ENCODE measurements around the gene LRRC75A. TPM values are rescaled to one million over a fixed set of nuclear protein-coding genes. Genes with fewer than 3 reads are reported as not detected.
"Not testable (repeated sequence)": the region's sequence is repeated elsewhere in the genome, so short reads cannot be mapped to it uniquely, and the experiment has no call there.

Gene LRRC75A
- total and polyA plus RNA-seq, 4 donors: 0.08 to 22.6 (median 0.37) TPM

DNA sequence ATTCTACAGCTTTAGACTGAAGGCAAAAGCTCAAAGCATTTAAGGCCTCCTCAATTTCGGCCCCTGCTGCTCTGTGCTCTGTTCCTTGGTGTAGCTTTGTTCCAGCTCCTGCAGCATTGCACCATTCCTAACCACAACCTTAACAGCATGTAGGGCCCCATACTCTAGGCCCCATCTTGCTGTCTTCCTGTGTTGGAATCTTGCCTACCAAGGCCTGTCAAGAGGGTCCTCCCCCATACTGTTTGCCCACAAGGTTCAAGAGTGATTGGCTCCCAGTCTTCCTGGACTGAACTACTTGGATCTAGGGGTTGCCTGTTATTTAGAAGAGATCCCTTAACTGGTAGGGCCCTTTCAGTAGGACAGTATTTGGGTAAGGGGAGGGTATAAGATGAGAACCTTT is 49.9 kb downstream of the LRRC75A start:
- DNase-seq (ENCODE audit: low spot score): no peak
- no peak overlapping the region for H3K27ac ChIP-seq (ENCODE audit: low read depth in 1 of 2, low read length in 2 of 2)
- peaks cover 8 to 42% (median 21%) of the 10 kb centered on the region in 4 donors for H3K36me3 ChIP-seq (ENCODE audit: control insufficient read depth in 4 of 4, insufficient read depth in 3 of 4, low read depth in 1 of 4, low read length in 3 of 4)
- H3K9ac ChIP-seq (ENCODE audit: low read depth in 1 of 2, low read length in 2 of 2): no peak overlapping the region
- H3K9me3 ChIP-seq (ENCODE audit: control insufficient read depth in 4 of 4, low read length in 3 of 4): no peaks in the 10 kb centered on the region
- TF ChIP-seq HNF4A (conservative IDR thresholded peaks at IDR 0.05) (no peak), SP1 (IDR thresholded peaks at IDR 0.05) (no peak), RAD21 (IDR thresholded peaks at IDR 0.05) (no peak), GABPA (IDR thresholded peaks at IDR 0.05 in 1 of 2, conservative IDR thresholded peaks at IDR 0.05 in 1 of 2) (no peak), FOXA2 (IDR thresholded peaks at IDR 0.05) (no peak)
- no peak overlapping the region for H3K4me3 ChIP-seq (ENCODE audit: low read depth in 1 of 3, low read length in 3 of 3)
- no peaks in the 10 kb centered on the region for H3K27me3 ChIP-seq (ENCODE audit: control insufficient read depth in 4 of 4, insufficient read depth in 4 of 4, low read length in 3 of 4)
- 85% methylated on average over 1 of the region's 1 CpG for WGBS
- H3K4me1 ChIP-seq (ENCODE audit: control insufficient read depth in 4 of 4, insufficient read depth in 4 of 4, low read length in 3 of 4): peaks cover 10 to 46% (median 36%) of the 10 kb centered on the region in 4 donors

DNA sequence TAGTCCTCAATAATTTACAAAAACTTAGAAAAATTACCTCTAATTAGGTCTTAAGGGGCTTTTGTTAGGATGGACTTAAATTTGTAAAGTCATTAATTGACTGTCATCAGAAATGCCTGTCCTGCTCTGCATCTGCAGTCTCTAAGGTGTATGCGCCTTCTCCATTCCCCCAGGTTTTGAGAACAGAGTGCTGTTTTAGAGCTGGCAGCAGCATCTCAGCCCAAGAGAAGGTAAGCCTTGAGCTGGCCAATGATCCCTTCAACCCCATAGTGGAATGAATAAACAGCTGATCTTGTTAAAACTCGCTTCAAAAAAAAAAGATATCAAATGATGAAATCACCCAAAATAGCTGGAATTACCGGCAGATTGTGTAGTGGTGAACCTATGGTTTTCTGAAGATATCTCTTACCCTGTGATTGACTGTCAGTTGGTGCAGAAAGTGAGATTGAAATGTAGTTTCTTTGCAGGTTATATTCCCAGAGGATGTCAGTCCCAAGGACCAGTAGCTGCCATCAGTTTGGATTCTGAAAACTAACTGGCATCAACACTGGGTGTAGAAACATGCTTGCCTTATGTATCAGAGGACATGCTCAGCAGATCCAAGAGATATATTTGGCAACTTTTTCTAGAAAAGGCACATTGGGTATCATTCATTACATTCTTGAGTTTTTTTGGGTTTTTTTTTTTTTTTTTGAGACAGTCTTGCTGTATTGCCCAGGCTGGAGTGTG is 50.9 kb downstream of the LRRC75A start:
- WGBS: 85% methylated on average over 3 of the region's 3 CpGs
- Histone ChIP-seq H3K9me3 (ENCODE audit: control insufficient read depth in 4 of 4, low read length in 3 of 4) (no peaks in the 10 kb centered on the region), H3K27me3 (ENCODE audit: control insufficient read depth in 4 of 4, insufficient read depth in 4 of 4, low read length in 3 of 4) (no peaks in the 10 kb centered on the region), H3K4me3 (ENCODE audit: low read depth in 1 of 3, low read length in 3 of 3) (peak overlapping the region in 1 of 3 donors; percentile 10), H3K4me1 (ENCODE audit: control insufficient read depth in 4 of 4, insufficient read depth in 4 of 4, low read length in 3 of 4) (peaks cover 10 to 46% (median 36%) of the 10 kb centered on the region in 4 donors), H3K9ac (ENCODE audit: low read depth in 1 of 2, low read length in 2 of 2) (no peak overlapping the region), H3K27ac (ENCODE audit: low read depth in 1 of 2, low read length in 2 of 2) (no peak overlapping the region), H3K36me3 (ENCODE audit: control insufficient read depth in 4 of 4, insufficient read depth in 3 of 4, low read depth in 1 of 4, low read length in 3 of 4) (peaks cover 8 to 35% (median 19%) of the 10 kb centered on the region in 4 donors)
- DNase-seq (ENCODE audit: low spot score): no peak
- TF ChIP-seq FOXA1 (IDR thresholded peaks at IDR 0.05): no peak
- TF ChIP-seq JUND (IDR thresholded peaks at IDR 0.05): no peak
- TF ChIP-seq YY1 (IDR thresholded peaks at IDR 0.05): no peak
- TF ChIP-seq, protein P1, sequence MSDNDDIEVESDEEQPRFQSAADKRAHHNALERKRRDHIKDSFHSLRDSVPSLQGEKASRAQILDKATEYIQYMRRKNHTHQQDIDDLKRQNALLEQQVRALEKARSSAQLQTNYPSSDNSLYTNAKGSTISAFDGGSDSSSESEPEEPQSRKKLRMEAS (IDR thresholded peaks at IDR 0.05): no peak
- TF ChIP-seq, protein P2, sequence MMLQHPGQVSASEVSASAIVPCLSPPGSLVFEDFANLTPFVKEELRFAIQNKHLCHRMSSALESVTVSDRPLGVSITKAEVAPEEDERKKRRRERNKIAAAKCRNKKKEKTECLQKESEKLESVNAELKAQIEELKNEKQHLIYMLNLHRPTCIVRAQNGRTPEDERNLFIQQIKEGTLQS (IDR thresholded peaks at IDR 0.05): no peak
- TF ChIP-seq, protein P3, sequence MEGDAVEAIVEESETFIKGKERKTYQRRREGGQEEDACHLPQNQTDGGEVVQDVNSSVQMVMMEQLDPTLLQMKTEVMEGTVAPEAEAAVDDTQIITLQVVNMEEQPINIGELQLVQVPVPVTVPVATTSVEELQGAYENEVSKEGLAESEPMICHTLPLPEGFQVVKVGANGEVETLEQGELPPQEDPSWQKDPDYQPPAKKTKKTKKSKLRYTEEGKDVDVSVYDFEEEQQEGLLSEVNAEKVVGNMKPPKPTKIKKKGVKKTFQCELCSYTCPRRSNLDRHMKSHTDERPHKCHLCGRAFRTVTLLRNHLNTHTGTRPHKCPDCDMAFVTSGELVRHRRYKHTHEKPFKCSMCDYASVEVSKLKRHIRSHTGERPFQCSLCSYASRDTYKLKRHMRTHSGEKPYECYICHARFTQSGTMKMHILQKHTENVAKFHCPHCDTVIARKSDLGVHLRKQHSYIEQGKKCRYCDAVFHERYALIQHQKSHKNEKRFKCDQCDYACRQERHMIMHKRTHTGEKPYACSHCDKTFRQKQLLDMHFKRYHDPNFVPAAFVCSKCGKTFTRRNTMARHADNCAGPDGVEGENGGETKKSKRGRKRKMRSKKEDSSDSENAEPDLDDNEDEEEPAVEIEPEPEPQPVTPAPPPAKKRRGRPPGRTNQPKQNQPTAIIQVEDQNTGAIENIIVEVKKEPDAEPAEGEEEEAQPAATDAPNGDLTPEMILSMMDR (IDR thresholded peaks at IDR 0.05; ENCODE audit: low read depth, low read length, missing input control): no peak
- TF ChIP-seq FOXA2 (IDR thresholded peaks at IDR 0.05): no peak

DNA sequence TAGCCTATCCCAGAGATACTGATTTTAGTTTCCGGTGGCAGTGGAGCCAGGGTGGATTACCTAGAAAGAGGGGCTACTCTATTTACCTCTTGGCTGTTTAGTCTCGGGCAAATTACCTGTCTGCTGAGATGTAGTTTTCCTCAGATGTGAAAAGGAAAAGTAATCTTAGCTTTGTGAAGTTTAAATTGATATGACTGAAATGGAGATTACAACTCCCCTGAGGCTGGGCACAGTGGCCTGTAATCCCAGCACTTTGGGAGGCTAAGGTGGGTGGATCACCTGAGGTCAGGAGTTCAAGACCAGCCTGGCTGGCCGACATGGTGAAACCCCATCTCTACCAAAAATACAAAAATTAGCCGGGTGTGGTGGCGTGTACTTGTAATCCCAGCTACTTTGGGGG is 51.6 kb downstream of the LRRC75A start:
- H3K9me3 ChIP-seq (ENCODE audit: control insufficient read depth in 4 of 4, low read length in 3 of 4); H3K27me3 ChIP-seq (ENCODE audit: control insufficient read depth in 4 of 4, insufficient read depth in 4 of 4, low read length in 3 of 4); DNase-seq (ENCODE audit: low spot score): not testable (repeated sequence)
- WGBS: 71% methylated on average over 5 of the region's 5 CpGs
- Histone ChIP-seq H3K4me3 (ENCODE audit: low read depth in 1 of 3, low read length in 3 of 3) (peak overlapping the region; percentile 79 to 89 (median 88)), H3K27ac (ENCODE audit: low read depth in 1 of 2, low read length in 2 of 2) (peak overlapping the region; percentile 85), H3K4me1 (ENCODE audit: control insufficient read depth in 4 of 4, insufficient read depth in 4 of 4, low read length in 3 of 4) (peaks cover 10 to 43% (median 33%) of the 10 kb centered on the region in 4 donors), H3K36me3 (ENCODE audit: control insufficient read depth in 4 of 4, insufficient read depth in 3 of 4, low read depth in 1 of 4, low read length in 3 of 4) (peaks cover 8 to 35% (median 19%) of the 10 kb centered on the region in 4 donors), H3K9ac (ENCODE audit: low read depth in 1 of 2, low read length in 2 of 2) (peak overlapping the region; percentile 88 to 95)
